Stimulated activated naive CD8-positive, alpha-beta T cell treated with anti-CD3 and anti-CD28 coated beads, Interleukin-15, Interleukin-2, amounts not matched to agents 100 U/mL and 50 U/mL, for 24 hours (primary cell): Measurements from ENCODE around the gene CRY2.

ENCODE experiments used
- ATAC-seq: fragments of 150-1000 bp; cut with Tn5 transposase; one replicate; pipeline ENCODE4 v1.10.0; 2021
- DNase-seq: peaks from one replicate; pipeline ENCODE4 v3.0.0; 2021

CRY2 gene

GRCh38 chr11:45918331-45918941 is 71.2 kb downstream of the CRY2 start:
- ATAC-seq (peak; percentile 33), DNase-seq (peak; percentile 82)

GRCh38 chr11:45918962-45919675 is 71.8 kb downstream of the CRY2 start:
- DNase-seq: no peak
- no peak for ATAC-seq

GRCh38 chr11:45919806-45920530 is 72.7 kb downstream of the CRY2 start:
- DNase-seq: no peak

GRCh38 chr11:45920531-45921477 is 73.5 kb downstream of the CRY2 start:
- DNase-seq (no peak), ATAC-seq (no peak)

More at GRCh38 chr11:45919806-45920530, 72.7 kb downstream of the CRY2 start:
- ATAC-seq: no peak

- no peak for DNase-seq
- ATAC-seq: no peak
These were observed 74.5 kb downstream of the CRY2 start for GRCh38 chr11:45921561-45922424.

GRCh38 chr11:45922425-45923082 is 75.3 kb downstream of the CRY2 start, which contains the start of gene LARGE2:
TSS of gene LARGE2 (plus strand) at chr11:45922656. CDS start at chr11:45922883, 227 bp downstream.
- DNase-seq (no peak), ATAC-seq (no peak)

- DNase-seq (no peak), ATAC-seq (no peak)
These were observed 77.0 kb downstream of the CRY2 start for GRCh38 chr11:45924036-45924915.

GRCh38 chr11:45924927-45925326 is 77.7 kb downstream of the CRY2 start:
- no peak for ATAC-seq
- no peak for DNase-seq

- ATAC-seq (no peak), DNase-seq (no peak)
These were observed 78.3 kb downstream of the CRY2 start for GRCh38 chr11:45925550-45925949.

GRCh38 chr11:45926001-45926401 is 78.7 kb downstream of the CRY2 start:
- ATAC-seq (no peak), DNase-seq (peak; percentile 2)

- DNase-seq (peak; percentile 2), ATAC-seq (no peak)
These were observed 79.5 kb downstream of the CRY2 start for GRCh38 chr11:45926536-45927331.

- DNase-seq (peak; percentile 3), ATAC-seq (no peak)
These were observed 80.0 kb downstream of the CRY2 start for GRCh38 chr11:45927332-45927683.

GRCh38 chr11:45927684-45928413 is 80.6 kb downstream of the CRY2 start:
- ATAC-seq: no peak
- peak; percentile 5 for DNase-seq

- DNase-seq: no peak
- ATAC-seq: no peak
These were observed 81.4 kb downstream of the CRY2 start for GRCh38 chr11:45928535-45929215.

- DNase-seq (peak; percentile 6), ATAC-seq (no peak)
These were observed 82.3 kb downstream of the CRY2 start for GRCh38 chr11:45929486-45930030.

- ATAC-seq: peak; percentile 33
- peak; percentile 30 for DNase-seq
These were observed 82.9 kb downstream of the CRY2 start for GRCh38 chr11:45930031-45930794.
